Activated CD4-positive, alpha-beta T cell treated with anti-CD3 and anti-CD28 coated beads, Interleukin-2, amount 50 U/mL, for 1 hour (primary cell): ENCODE data around the gene CR1.
"Not testable (repeated sequence)": the region's sequence is repeated elsewhere in the genome, so short reads cannot be mapped to it uniquely, and the experiment has no call there.

Source experiments
- DNase-seq: peaks from one replicate; pipeline ENCODE4 v3.0.0-alpha.2; 2020

Gene CR1

GRCh38 chr1:207504438-207504837 is 8.5 kb downstream of the CR1 start:
- no peak for DNase-seq

GRCh38 chr1:207510444-207510843 is 14.5 kb downstream of the CR1 start:
- no peak for DNase-seq

- no peak for DNase-seq
Measured at GRCh38 chr1:207514890-207515289, 18.9 kb downstream of the CR1 start.

GRCh38 chr1:207516729-207517128 is 20.8 kb downstream of the CR1 start:
- DNase-seq = no peak

GRCh38 chr1:207518608-207519236 is 22.8 kb downstream of the CR1 start:
- no peak for DNase-seq

- no peak for DNase-seq
Measured at GRCh38 chr1:207519505-207520399, 23.8 kb downstream of the CR1 start.

GRCh38 chr1:207520400-207521345 is 24.7 kb downstream of the CR1 start:
- DNase-seq = not testable (repeated sequence)

- not testable (repeated sequence) for DNase-seq
Measured at GRCh38 chr1:207525239-207525638, 29.3 kb downstream of the CR1 start.

- not testable (repeated sequence) for DNase-seq
Measured at GRCh38 chr1:207528401-207528800, 32.4 kb downstream of the CR1 start.

GRCh38 chr1:207536263-207536662 is 40.3 kb downstream of the CR1 start:
- not testable (repeated sequence) for DNase-seq

GRCh38 chr1:207546677-207547357 is 50.9 kb downstream of the CR1 start:
- not testable (repeated sequence) for DNase-seq

GRCh38 chr1:207554823-207555222 is 58.9 kb downstream of the CR1 start:
- not testable (repeated sequence) for DNase-seq

- DNase-seq = no peak
Measured at GRCh38 chr1:207565546-207566468, 69.8 kb downstream of the CR1 start.

- DNase-seq = not testable (repeated sequence)
Measured at GRCh38 chr1:207571926-207572325, 76.0 kb downstream of the CR1 start.

- not testable (repeated sequence) for DNase-seq
Measured at GRCh38 chr1:207573074-207573473, 77.1 kb downstream of the CR1 start.

GRCh38 chr1:207575381-207575780 is 79.4 kb downstream of the CR1 start:
- DNase-seq = not testable (repeated sequence)

GRCh38 chr1:207578796-207579435 is 83.0 kb downstream of the CR1 start:
- no peak for DNase-seq

- DNase-seq = peak; percentile 4
Measured at GRCh38 chr1:207579436-207579799, 83.5 kb downstream of the CR1 start.

GRCh38 chr1:207581496-207582153 is 85.7 kb downstream of the CR1 start:
- no peak for DNase-seq

- DNase-seq = not testable (repeated sequence)
Measured at GRCh38 chr1:207589506-207589905, 93.5 kb downstream of the CR1 start.
